ENCODE data around the gene RNASEH2B.

DNA sequence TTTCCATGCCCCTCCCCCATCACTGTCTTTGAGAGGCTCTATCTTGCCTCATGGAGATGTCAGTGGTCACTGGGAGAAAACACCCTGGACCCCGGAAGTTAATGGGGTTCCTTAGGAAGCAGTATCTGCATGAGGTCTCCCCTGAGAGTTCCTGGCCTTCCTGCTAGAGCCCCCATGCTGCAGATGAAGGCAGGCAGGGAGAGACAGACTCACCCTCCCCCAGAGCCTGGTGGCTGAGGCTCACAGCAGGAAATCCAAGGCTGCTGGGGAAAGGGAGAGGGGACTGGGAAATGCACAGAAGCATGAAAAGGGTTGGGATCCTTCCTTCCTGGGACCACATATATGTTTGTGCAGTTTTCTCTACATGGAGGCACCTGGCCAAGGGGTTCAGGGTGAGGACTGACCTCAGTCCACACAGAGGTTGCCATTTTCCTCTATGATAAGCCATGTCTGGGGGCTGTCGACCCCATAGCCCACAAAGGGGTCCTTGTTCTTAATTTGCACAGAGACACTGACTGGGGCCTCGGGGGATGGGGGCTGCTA lies 95.4 kb downstream of the RNASEH2B start:
- TF ChIP-seq, protein P1, sequence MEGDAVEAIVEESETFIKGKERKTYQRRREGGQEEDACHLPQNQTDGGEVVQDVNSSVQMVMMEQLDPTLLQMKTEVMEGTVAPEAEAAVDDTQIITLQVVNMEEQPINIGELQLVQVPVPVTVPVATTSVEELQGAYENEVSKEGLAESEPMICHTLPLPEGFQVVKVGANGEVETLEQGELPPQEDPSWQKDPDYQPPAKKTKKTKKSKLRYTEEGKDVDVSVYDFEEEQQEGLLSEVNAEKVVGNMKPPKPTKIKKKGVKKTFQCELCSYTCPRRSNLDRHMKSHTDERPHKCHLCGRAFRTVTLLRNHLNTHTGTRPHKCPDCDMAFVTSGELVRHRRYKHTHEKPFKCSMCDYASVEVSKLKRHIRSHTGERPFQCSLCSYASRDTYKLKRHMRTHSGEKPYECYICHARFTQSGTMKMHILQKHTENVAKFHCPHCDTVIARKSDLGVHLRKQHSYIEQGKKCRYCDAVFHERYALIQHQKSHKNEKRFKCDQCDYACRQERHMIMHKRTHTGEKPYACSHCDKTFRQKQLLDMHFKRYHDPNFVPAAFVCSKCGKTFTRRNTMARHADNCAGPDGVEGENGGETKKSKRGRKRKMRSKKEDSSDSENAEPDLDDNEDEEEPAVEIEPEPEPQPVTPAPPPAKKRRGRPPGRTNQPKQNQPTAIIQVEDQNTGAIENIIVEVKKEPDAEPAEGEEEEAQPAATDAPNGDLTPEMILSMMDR (IDR thresholded peaks at IDR 0.05) = no peak
- TF ChIP-seq, protein P2, sequence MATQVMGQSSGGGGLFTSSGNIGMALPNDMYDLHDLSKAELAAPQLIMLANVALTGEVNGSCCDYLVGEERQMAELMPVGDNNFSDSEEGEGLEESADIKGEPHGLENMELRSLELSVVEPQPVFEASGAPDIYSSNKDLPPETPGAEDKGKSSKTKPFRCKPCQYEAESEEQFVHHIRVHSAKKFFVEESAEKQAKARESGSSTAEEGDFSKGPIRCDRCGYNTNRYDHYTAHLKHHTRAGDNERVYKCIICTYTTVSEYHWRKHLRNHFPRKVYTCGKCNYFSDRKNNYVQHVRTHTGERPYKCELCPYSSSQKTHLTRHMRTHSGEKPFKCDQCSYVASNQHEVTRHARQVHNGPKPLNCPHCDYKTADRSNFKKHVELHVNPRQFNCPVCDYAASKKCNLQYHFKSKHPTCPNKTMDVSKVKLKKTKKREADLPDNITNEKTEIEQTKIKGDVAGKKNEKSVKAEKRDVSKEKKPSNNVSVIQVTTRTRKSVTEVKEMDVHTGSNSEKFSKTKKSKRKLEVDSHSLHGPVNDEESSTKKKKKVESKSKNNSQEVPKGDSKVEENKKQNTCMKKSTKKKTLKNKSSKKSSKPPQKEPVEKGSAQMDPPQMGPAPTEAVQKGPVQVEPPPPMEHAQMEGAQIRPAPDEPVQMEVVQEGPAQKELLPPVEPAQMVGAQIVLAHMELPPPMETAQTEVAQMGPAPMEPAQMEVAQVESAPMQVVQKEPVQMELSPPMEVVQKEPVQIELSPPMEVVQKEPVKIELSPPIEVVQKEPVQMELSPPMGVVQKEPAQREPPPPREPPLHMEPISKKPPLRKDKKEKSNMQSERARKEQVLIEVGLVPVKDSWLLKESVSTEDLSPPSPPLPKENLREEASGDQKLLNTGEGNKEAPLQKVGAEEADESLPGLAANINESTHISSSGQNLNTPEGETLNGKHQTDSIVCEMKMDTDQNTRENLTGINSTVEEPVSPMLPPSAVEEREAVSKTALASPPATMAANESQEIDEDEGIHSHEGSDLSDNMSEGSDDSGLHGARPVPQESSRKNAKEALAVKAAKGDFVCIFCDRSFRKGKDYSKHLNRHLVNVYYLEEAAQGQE (IDR thresholded peaks at IDR 0.05) = no peak
- TF ChIP-seq RNF2 (IDR thresholded peaks at IDR 0.05; ENCODE audit: borderline replicate concordance, low read depth) (no peak), MAZ (IDR thresholded peaks at IDR 0.05; ENCODE audit: borderline replicate concordance, low read depth, low read length) (no peak), JUN (IDR thresholded peaks at IDR 0.05) (no peak), RCOR1 (IDR thresholded peaks at IDR 0.05; ENCODE audit: low read depth, low read length) (no peak), SMC3 (IDR thresholded peaks at IDR 0.05) (no peak), MAFK (IDR thresholded peaks at IDR 0.05; ENCODE audit: partially characterized antibody) (no peak), CEBPB (IDR thresholded peaks at IDR 0.05) (no peak), EHMT2 (IDR thresholded peaks at IDR 0.05; ENCODE audit: low read depth) (no peak), KDM1A (IDR thresholded peaks at IDR 0.05; ENCODE audit: low read depth) (no peak), POLR2A (IDR thresholded peaks at IDR 0.05; ENCODE audit: low read length) (no peak)
- TF ChIP-seq, protein P3, sequence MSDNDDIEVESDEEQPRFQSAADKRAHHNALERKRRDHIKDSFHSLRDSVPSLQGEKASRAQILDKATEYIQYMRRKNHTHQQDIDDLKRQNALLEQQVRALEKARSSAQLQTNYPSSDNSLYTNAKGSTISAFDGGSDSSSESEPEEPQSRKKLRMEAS (IDR thresholded peaks at IDR 0.05) = no peak
- TF ChIP-seq, protein P4, sequence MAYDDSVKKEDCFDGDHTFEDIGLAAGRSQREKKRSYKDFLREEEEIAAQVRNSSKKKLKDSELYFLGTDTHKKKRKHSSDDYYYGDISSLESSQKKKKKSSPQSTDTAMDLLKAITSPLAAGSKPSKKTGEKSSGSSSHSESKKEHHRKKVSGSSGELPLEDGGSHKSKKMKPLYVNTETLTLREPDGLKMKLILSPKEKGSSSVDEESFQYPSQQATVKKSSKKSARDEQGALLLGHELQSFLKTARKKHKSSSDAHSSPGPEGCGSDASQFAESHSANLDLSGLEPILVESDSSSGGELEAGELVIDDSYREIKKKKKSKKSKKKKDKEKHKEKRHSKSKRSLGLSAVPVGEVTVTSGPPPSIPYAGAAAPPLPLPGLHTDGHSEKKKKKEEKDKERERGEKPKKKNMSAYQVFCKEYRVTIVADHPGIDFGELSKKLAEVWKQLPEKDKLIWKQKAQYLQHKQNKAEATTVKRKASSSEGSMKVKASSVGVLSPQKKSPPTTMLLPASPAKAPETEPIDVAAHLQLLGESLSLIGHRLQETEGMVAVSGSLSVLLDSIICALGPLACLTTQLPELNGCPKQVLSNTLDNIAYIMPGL (CRISPR knock-in tag; IDR thresholded peaks at IDR 0.05; ENCODE audit: borderline replicate concordance) = no peak
